AG09309 (cell line): Measurements from ENCODE around the gene CSNK1D.

ENCODE experiments used
- DNase-seq: peaks from one replicate; pipeline ENCODE4 v3.0.0-alpha.2; 2010; ENCODE audit warnings: low read depth
- H3K4me3 ChIP-seq: 2 replicates; pipeline ENCODE4 v1.5.1; 2011; ENCODE audit warnings: mild to moderate bottlenecking, low read depth, low read length, moderate library complexity; ENCODE audit not compliant: control insufficient read depth
- CTCF ChIP-seq: IDR thresholded peaks from 2 replicates; pipeline ENCODE4 v1.5.1; 2011; ENCODE audit warnings: mild to moderate bottlenecking, low read depth, low read length, inconsistent platforms; ENCODE audit not compliant: insufficient read depth, control insufficient read depth; ENCODE audit errors: missing control alignments

The CSNK1D gene

DNA sequence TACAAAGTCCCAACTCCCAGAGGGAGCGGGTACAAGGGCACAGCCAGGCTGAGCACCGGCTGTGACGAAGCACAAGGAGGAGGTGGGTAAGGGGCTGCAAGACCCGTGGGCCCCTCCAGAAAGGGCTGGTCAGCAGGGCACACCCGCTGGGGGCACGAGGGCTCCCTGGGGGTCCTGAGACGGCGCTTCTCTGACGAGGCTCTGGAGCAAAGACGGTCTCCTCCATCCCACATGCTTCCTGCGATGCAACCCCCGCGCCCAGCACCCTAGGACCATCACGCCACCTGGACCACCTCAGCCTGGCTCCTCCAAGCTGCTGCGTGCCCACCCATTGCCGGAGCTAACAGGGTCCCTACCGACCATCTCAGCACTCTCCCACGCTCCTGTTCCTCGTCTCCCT, 69.6 kb downstream of the CSNK1D start:
- no peak overlapping the region for H3K4me3 ChIP-seq
- DNase-seq, result no peak
- TF ChIP-seq CTCF, result no peak

GRCh38 chr17:82202981-82203380, 70.5 kb downstream of the CSNK1D start:
- no peak for TF ChIP-seq CTCF
- DNase-seq, result no peak
- H3K4me3 ChIP-seq, result no peak overlapping the region

DNA sequence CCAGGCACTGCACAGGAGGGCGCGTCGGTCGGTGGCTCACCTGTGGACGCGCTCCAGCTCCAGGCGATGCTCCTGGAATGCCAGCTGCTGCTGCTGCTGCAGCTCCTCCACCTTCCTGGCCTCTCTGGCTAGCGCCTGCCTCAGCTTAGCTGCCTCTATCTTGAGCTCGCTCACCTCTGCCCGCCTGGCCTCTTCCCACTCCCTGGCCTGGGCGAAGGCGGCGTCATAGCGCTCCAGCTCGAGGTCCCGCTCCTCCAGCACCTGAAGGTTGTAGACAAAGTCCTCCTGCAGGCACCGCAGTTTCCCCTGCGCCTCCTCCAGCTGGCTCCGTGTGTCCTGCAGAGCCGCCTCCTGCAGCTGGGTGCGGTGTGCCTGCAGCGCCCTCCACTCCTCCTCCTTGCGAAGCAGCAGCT, 72.0 kb downstream of the CSNK1D start:
- no peak for DNase-seq
- TF ChIP-seq CTCF, result no peak
- no peak overlapping the region for H3K4me3 ChIP-seq

GRCh38 chr17:82200743-82201497, 72.6 kb downstream of the CSNK1D start:
- no peak for TF ChIP-seq CTCF
- no peak overlapping the region for H3K4me3 ChIP-seq
- DNase-seq, result no peak

- DNase-seq, result no peak
- TF ChIP-seq CTCF, result no peak
- no peak overlapping the region for H3K4me3 ChIP-seq
Measured at GRCh38 chr17:82200135-82200534, 73.4 kb downstream of the CSNK1D start.

DNA sequence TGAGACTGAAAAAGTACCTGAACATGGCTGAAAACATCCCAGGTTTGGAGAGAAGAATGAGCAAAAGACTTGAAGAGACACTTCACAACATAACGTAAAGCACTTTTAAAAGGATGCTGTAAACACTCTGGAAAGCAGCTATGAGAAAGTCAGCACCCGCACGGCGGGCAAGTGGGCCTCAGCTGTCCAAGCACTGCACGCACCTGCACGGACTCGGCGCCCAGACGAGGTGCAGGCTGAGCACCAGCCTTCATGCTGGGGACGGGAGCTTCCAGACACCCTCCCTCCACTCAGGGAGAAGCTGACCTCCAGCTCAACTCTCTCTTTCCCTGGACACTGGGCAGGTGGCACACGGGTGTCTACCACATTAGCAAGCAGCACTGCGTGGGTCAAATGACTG, 74.0 kb downstream of the CSNK1D start:
- no peak overlapping the region for H3K4me3 ChIP-seq
- no peak for TF ChIP-seq CTCF
- DNase-seq, result no peak
